Measurements from ENCODE around the gene ALG9. TPM values are rescaled to one million over a fixed set of nuclear protein-coding genes. Genes with fewer than 3 reads are reported as not detected.

ALG9 gene
- total RNA-seq, 1 donor from 2014 or later = 16.8 TPM

GRCh38 chr11:111793863-111794262, 77.5 kb downstream of the ALG9 start:
- no peaks in the 10 kb centered on the region for H3K9me3 ChIP-seq
- H3K4me1 ChIP-seq = no peaks in the 10 kb centered on the region
- no peak for DNase-seq (ENCODE audit: low spot score in 2 of 2)
- intact Hi-C loops (cut with DNase I) = no loop called here
- H3K27me3 ChIP-seq = no peaks in the 10 kb centered on the region
- no peak overlapping the region for H3K27ac ChIP-seq
- no peak overlapping the region for H3K4me3 ChIP-seq
- TF ChIP-seq CTCF (IDR thresholded peaks at IDR 0.05) = no peak
- peaks cover 0 to 8% of the 10 kb centered on the region in 2 donors for H3K36me3 ChIP-seq

- no peaks in the 10 kb centered on the region for H3K4me1 ChIP-seq
- DNase-seq (ENCODE audit: low spot score in 2 of 2) = no peak
- H3K4me3 ChIP-seq = no peak overlapping the region
- no peak for TF ChIP-seq CTCF (IDR thresholded peaks at IDR 0.05)
- H3K36me3 ChIP-seq = peaks cover 0 to 7% of the 10 kb centered on the region in 2 donors
- intact Hi-C loops (cut with DNase I) = no loop called here
- H3K9me3 ChIP-seq = no peaks in the 10 kb centered on the region
- no peaks in the 10 kb centered on the region for H3K27me3 ChIP-seq
- H3K27ac ChIP-seq = no peak overlapping the region
Observed at GRCh38 chr11:111792955-111793500, 78.4 kb downstream of the ALG9 start.

GRCh38 chr11:111792314-111792713, 79.1 kb downstream of the ALG9 start:
- H3K4me1 ChIP-seq = no peaks in the 10 kb centered on the region
- H3K27ac ChIP-seq = no peak overlapping the region
- peaks cover 0 to under 1% of the 10 kb centered on the region in 2 donors for H3K36me3 ChIP-seq
- no peak for TF ChIP-seq CTCF (IDR thresholded peaks at IDR 0.05)
- no peak for DNase-seq (ENCODE audit: low spot score in 2 of 2)
- intact Hi-C loops (cut with DNase I) = no loop called here
- no peaks in the 10 kb centered on the region for H3K27me3 ChIP-seq
- H3K9me3 ChIP-seq = no peaks in the 10 kb centered on the region
- H3K4me3 ChIP-seq = no peak overlapping the region

- intact Hi-C loops (cut with DNase I) = no loop called here
Observed at GRCh38 chr11:111788464-111788863, 82.9 kb downstream of the ALG9 start.

GRCh38 chr11:111788051-111788450, 83.3 kb downstream of the ALG9 start:
- Histone ChIP-seq H3K4me1 (no peaks in the 10 kb centered on the region), H3K4me3 (no peak overlapping the region), H3K36me3 (peaks cover 15 to 33% of the 10 kb centered on the region in 2 donors), H3K27ac (peak overlapping the region in 1 of 2 donors; percentile 24), H3K27me3 (no peaks in the 10 kb centered on the region), H3K9me3 (no peaks in the 10 kb centered on the region)
- no peak for DNase-seq (ENCODE audit: low spot score in 2 of 2)
- intact Hi-C loops (cut with DNase I) = no loop called here
- no peak for TF ChIP-seq CTCF (IDR thresholded peaks at IDR 0.05)

More at GRCh38 chr11:111788464-111788863, 82.9 kb downstream of the ALG9 start:
- Histone ChIP-seq H3K4me3 (no peak overlapping the region), H3K27me3 (no peaks in the 10 kb centered on the region), H3K9me3 (no peaks in the 10 kb centered on the region), H3K4me1 (no peaks in the 10 kb centered on the region), H3K27ac (peak overlapping the region in 1 of 2 donors; percentile 24), H3K36me3 (peaks cover 13 to 29% of the 10 kb centered on the region in 2 donors)
- DNase-seq (ENCODE audit: low spot score in 2 of 2) = no peak
- TF ChIP-seq CTCF (IDR thresholded peaks at IDR 0.05) = no peak

Data from ascending aorta (tissue), 2 donors.